MM.1S (cell line): ENCODE measurements around the gene TMED1.

Experiments
- DNase-seq: peaks from one replicate; pipeline ENCODE4 v3.0.0-alpha.2; 2015
- H2AFZ ChIP-seq: fragments of 300-600 bp; sonication (generic); 2 replicates; pipeline ENCODE4 v1.6.0; 2016; ENCODE audit warnings: antibody characterized with exemption, low read length
- H3F3A ChIP-seq: fragments of 300-600 bp; sonication (generic); 2 replicates; pipeline ENCODE4 v1.6.1; 2016; ENCODE audit warnings: mild to moderate bottlenecking, antibody characterized with exemption, low read length, moderate library complexity, mixed read lengths; ENCODE audit not compliant: insufficient read depth
- H3K27ac ChIP-seq: fragments of 300-600 bp; sonication (generic); 2 replicates; pipeline ENCODE4 v1.5.1; 2016; ENCODE audit warnings: mild to moderate bottlenecking, low read length
- H3K27me3 ChIP-seq: fragments of 300-600 bp; sonication (generic); replicated peaks from 2 replicates; pipeline ENCODE4 v1.6.0; 2016; ENCODE audit warnings: low read length; ENCODE audit not compliant: insufficient read depth
- H3K36me3 ChIP-seq: fragments of 300-600 bp; sonication (generic); replicated peaks from 2 replicates; pipeline ENCODE4 v1.6.1; 2016; ENCODE audit warnings: mild to moderate bottlenecking, low read length, mixed read lengths; ENCODE audit not compliant: insufficient read depth
- H3K4me1 ChIP-seq: fragments of 300-600 bp; sonication (generic); 2 replicates; pipeline ENCODE4 v1.6.1; 2016; ENCODE audit warnings: low read length, mixed read lengths
- H3K4me2 ChIP-seq: fragments of 300-600 bp; sonication (generic); 2 replicates; pipeline ENCODE4 v1.6.0; 2016; ENCODE audit warnings: low read depth, low read length
- H3K4me3 ChIP-seq: fragments of 300-600 bp; sonication (generic); 2 replicates; pipeline ENCODE4 v1.5.1; 2016; ENCODE audit warnings: low read length, mixed read lengths
- H3K79me2 ChIP-seq: fragments of 300-600 bp; sonication (generic); 2 replicates; pipeline ENCODE4 v1.6.1; 2016; ENCODE audit warnings: mixed run types, low read length, mixed read lengths
- H3K9ac ChIP-seq: fragments of 300-600 bp; sonication (generic); 2 replicates; pipeline ENCODE4 v1.6.1; 2016; ENCODE audit warnings: low read length, mixed read lengths
- H3K9me2 ChIP-seq: fragments of 300-600 bp; sonication (generic); replicated peaks from 2 replicates; pipeline ENCODE4 v1.6.1; 2016; ENCODE audit warnings: mild to moderate bottlenecking, low read length, mixed read lengths; ENCODE audit not compliant: insufficient read depth
- H3K9me3 ChIP-seq: fragments of 300-600 bp; sonication (generic); replicated peaks from 2 replicates; pipeline ENCODE4 v1.6.1; 2016; ENCODE audit warnings: mild to moderate bottlenecking, low read length, mixed read lengths; ENCODE audit not compliant: insufficient read depth
- H4K20me1 ChIP-seq: fragments of 300-600 bp; sonication (generic); 2 replicates; pipeline ENCODE4 v1.6.1; 2016; ENCODE audit warnings: mild to moderate bottlenecking, low read length, moderate library complexity, mixed read lengths; ENCODE audit not compliant: insufficient read depth
- CTCF ChIP-seq: fragments of 300-600 bp; sonication (generic); IDR thresholded peaks from 2 replicates; pipeline ENCODE4 v1.5.1; 2016; ENCODE audit warnings: antibody characterized with exemption, low read length, mixed read lengths
- EZH2 ChIP-seq: fragments of 300-600 bp; sonication (generic); optimal IDR thresholded peaks from 2 replicates; pipeline ENCODE3; 2017; ENCODE audit warnings: low read depth, mild to moderate bottlenecking, antibody characterized with exemption, low read length, mixed read lengths
- EZH2phosphoT487 ChIP-seq: fragments of 300-600 bp; sonication (generic); IDR thresholded peaks from 2 replicates; pipeline ENCODE4 v1.6.1; 2018; ENCODE audit warnings: antibody characterized with exemption, low read length

Gene TMED1

DNA sequence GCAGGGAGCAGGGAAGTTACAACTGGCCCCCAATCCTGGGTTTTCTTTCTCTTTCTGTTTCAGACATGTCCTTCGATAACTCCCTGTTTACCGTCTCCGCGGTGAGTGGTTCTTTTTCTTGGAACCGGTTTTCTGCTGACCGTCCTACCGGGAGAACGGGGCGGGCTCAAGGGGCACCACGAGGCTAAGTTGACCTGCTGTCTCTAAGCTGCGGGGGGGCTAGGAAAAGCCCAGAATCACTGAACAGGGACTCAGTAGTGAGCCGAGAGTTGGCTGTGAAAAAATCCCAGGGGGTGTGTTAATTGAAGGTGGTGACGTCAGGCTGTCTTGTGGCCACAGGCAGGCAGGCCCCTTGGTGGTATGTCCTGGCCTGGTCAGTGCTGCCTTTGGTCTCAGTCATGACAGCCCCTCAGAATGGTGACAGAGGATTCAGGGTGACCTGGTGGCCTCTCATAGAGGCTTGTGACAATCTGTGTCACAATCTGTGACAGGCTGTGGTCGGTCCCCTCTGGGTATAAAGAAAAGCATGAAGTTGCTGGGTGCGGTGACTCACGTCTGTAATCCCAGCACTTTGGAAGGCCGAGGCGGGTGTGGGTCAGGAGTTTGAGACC, 27.2 kb upstream of the TMED1 start:
- Histone ChIP-seq H3K9ac (no peak overlapping the region), H3K79me2 (no peaks in the 10 kb centered on the region), H3K9me3 (no peaks in the 10 kb centered on the region), H3K27ac (no peak overlapping the region), H3K4me3 (no peak overlapping the region), H3K4me2 (no peak overlapping the region), H3K27me3 (no peaks in the 10 kb centered on the region), H3K36me3 (no peaks in the 10 kb centered on the region), H3F3A (peaks cover 2% of the 10 kb centered on the region), H3K4me1 (no peaks in the 10 kb centered on the region), H2AFZ (no peak overlapping the region), H4K20me1 (no peaks in the 10 kb centered on the region), H3K9me2 (no peaks in the 10 kb centered on the region)
- DNase-seq = no peak
- no peak for TF ChIP-seq EZH2
- no peak for TF ChIP-seq CTCF

GRCh38 chr19:10862561-10863106, 26.6 kb upstream of the TMED1 start:
- H3K27ac ChIP-seq = no peak overlapping the region
- TF ChIP-seq EZH2phosphoT487 (no peak), CTCF (no peak), EZH2 (no peak)

DNA sequence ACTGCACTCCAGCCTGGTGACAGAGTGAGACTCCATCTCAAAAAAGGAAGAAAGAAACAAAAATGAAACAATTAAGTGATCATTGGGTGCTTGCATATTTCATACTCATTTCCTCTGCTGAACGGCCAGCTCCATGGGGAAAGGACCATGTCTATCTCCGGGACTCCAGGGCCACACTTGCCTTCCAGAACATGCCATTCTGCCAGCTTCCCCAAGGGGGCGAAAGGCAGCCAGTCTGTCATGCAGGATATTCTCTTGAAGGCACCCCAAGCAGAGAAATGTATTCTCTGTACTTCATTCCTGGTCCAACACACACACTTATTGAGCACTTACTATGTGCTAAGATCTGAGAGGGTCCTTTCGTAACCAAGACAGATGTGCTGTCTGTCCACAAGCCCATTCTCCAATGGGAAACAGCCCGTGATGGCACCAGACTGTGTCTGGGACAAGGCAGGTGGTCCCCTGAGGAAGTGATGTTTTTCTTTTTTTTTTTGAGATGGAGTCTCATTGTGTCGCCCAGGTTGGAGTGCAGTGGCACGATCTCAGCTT, 25.2 kb upstream of the TMED1 start:
- no peak for DNase-seq

More at GRCh38 chr19:10862561-10863106, 26.6 kb upstream of the TMED1 start:
- Histone ChIP-seq H3K4me2 (no peak overlapping the region), H3K9me2 (no peaks in the 10 kb centered on the region), H3K4me1 (no peaks in the 10 kb centered on the region), H3F3A (no peaks in the 10 kb centered on the region), H3K79me2 (no peaks in the 10 kb centered on the region), H3K36me3 (no peaks in the 10 kb centered on the region), H3K4me3 (no peak overlapping the region), H2AFZ (no peak overlapping the region), H3K9me3 (no peaks in the 10 kb centered on the region), H3K27me3 (no peaks in the 10 kb centered on the region), H4K20me1 (no peaks in the 10 kb centered on the region), H3K9ac (no peak overlapping the region)
- DNase-seq = no peak

More for the DNA sequence above, 25.2 kb upstream of the TMED1 start:
- no peak overlapping the region for H3K9ac ChIP-seq
- no peaks in the 10 kb centered on the region for H3K79me2 ChIP-seq
- TF ChIP-seq CTCF = peak; percentile 49
- no peak for TF ChIP-seq EZH2
- H3K36me3 ChIP-seq = no peaks in the 10 kb centered on the region
- H3K27ac ChIP-seq = no peak overlapping the region
- H2AFZ ChIP-seq = no peak overlapping the region
- H3K9me3 ChIP-seq = no peaks in the 10 kb centered on the region
- no peak overlapping the region for H3K4me2 ChIP-seq
- H4K20me1 ChIP-seq = no peaks in the 10 kb centered on the region
- H3F3A ChIP-seq = no peaks in the 10 kb centered on the region
- H3K4me3 ChIP-seq = no peak overlapping the region
- no peaks in the 10 kb centered on the region for H3K4me1 ChIP-seq
- H3K27me3 ChIP-seq = no peaks in the 10 kb centered on the region
- H3K9me2 ChIP-seq = no peaks in the 10 kb centered on the region
